UCSD-AML1 (cell line): ENCODE measurements around the gene GUCA1A.

Source experiments
- DNase-seq: peaks from one replicate; lab custom pipeline; 2025; ENCODE audit not compliant: unreplicated experiment; lab: John Stamatoyannopoulos, UW

Gene GUCA1A

GRCh38 chr6:42173101-42173500 lies at the start of gene GUCA1A:
GUCA1A (plus strand) TSS chr6:42173364; CDS start chr6:42173614, 250 bp downstream.
- no peak for DNase-seq

- DNase-seq, result no peak
Measured at GRCh38 chr6:42123379-42124103, 49.6 kb upstream of the GUCA1A start.

GRCh38 chr6:42124223-42124836 lies 48.8 kb upstream of the GUCA1A start:
- DNase-seq, result no peak

GRCh38 chr6:42125231-42125630 lies 47.9 kb upstream of the GUCA1A start:
- no peak for DNase-seq

- no peak for DNase-seq
Measured at GRCh38 chr6:42125663-42126062, 47.5 kb upstream of the GUCA1A start.

- DNase-seq, result no peak
Measured at GRCh38 chr6:42128460-42129359, 44.5 kb upstream of the GUCA1A start.

- DNase-seq, result no peak
Measured at GRCh38 chr6:42129360-42129676, 43.8 kb upstream of the GUCA1A start.

- no peak for DNase-seq
Measured at GRCh38 chr6:42131531-42131930, 41.6 kb upstream of the GUCA1A start.

- no peak for DNase-seq
Measured at GRCh38 chr6:42133926-42134325, 39.2 kb upstream of the GUCA1A start.

GRCh38 chr6:42135161-42135560 lies 38.0 kb upstream of the GUCA1A start:
- DNase-seq, result no peak

GRCh38 chr6:42135722-42136121 lies 37.4 kb upstream of the GUCA1A start:
- DNase-seq, result no peak

GRCh38 chr6:42136508-42137193 lies 36.5 kb upstream of the GUCA1A start:
- no peak for DNase-seq

- no peak for DNase-seq
Measured at GRCh38 chr6:42137194-42137753, 35.9 kb upstream of the GUCA1A start.

GRCh38 chr6:42138190-42138589 lies 35.0 kb upstream of the GUCA1A start:
- no peak for DNase-seq

GRCh38 chr6:42138630-42139619 lies 34.2 kb upstream of the GUCA1A start:
- DNase-seq, result no peak

GRCh38 chr6:42140032-42140431 lies 33.1 kb upstream of the GUCA1A start:
- peak; percentile 63 for DNase-seq

- DNase-seq, result no peak
Measured at GRCh38 chr6:42140756-42141602, 32.2 kb upstream of the GUCA1A start.

- no peak for DNase-seq
Measured at GRCh38 chr6:42141603-42142117, 31.5 kb upstream of the GUCA1A start.
